ENCODE results near the gene RPL3. TPM values are rescaled to one million over a fixed set of nuclear protein-coding genes. Genes with fewer than 3 reads are reported as not detected.

Gene RPL3
- total RNA-seq, 4 donors from 2014 or later: 2,537 to 3,396 (median 3,080) TPM

DNA sequence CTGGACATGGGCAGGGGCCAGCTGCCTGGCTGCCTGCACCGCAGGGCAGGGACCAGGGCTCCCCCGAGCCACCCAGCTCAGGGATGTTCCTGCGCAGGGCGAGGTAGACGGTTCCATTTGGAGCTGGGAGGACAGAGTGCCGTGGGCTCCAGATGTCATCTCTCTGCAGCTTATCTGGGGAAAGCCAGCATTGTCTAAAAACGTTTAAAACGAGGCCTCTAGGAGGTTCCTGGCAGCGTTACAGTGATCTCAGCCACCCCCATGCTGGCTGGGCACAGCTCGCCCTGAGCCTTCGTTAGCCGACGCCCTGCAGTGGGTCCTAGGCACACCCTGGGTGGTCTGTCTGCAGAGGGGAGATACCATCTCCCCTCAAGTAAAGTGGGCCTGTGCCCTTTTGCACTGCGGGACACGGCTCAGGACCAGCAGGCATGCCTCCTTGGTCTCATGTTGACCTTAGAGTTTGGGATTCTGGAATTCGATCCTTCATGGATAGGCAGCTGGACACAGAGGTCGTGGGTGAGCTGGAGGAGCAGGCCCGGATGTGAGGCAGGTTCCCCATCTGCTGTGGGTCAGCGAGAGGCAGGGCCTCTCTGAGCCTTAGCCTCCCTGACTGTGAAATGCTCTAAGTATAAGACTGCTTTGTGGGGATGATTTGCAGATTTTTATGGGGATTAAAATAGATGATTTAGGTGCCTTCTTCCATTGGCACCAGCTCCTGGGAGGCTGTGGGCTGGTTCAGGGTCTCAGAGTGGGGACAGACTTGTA is 44.5 kb upstream of the RPL3 start:
- Histone ChIP-seq H3K4me1 (peaks cover 69% of the 10 kb centered on the region), H3K27me3 (no peaks in the 10 kb centered on the region), H3K4me3 (no peak overlapping the region), H3K9me3 (no peaks in the 10 kb centered on the region), H3K36me3 (no peaks in the 10 kb centered on the region), H3K27ac (peak overlapping the region; percentile 54)
- DNase-seq (ENCODE audit: low spot score in 2 of 2): no peak
- 34% methylated on average over 12 of the region's 19 CpGs for WGBS
- TF ChIP-seq POLR2A (IDR thresholded peaks at IDR 0.05) (no peak), POLR2AphosphoS5 (IDR thresholded peaks at IDR 0.05) (no peak)

DNA sequence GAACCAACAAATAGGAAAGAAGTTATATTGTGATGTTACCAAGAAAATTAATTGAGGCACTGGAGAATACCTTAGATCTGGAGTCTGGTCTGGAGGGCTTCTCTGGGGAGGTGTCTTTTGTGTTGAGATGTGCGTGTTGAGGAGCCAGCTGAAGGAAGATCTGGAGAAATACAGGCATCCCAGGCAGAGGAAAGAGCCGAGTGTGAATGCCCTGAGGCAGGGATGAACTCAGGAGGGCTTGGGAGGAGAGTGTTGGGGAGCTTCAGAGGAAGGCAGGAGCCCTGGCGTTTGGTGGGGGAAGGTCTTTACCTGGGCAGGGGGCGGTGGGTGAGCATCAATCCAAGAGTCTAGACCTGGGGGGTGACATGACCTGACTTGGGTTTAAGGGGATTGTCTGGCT is 43.5 kb upstream of the RPL3 start:
- peaks cover 74% of the 10 kb centered on the region for H3K4me1 ChIP-seq
- 77% methylated on average over 4 of the region's 4 CpGs for WGBS
- peak overlapping the region; percentile 54 for H3K27ac ChIP-seq
- H3K27me3 ChIP-seq: no peaks in the 10 kb centered on the region
- TF ChIP-seq EP300 (IDR thresholded peaks at IDR 0.05) (no peak), POLR2A (IDR thresholded peaks at IDR 0.05) (no peak), POLR2AphosphoS5 (IDR thresholded peaks at IDR 0.05) (no peak)
- TF ChIP-seq, protein P1, sequence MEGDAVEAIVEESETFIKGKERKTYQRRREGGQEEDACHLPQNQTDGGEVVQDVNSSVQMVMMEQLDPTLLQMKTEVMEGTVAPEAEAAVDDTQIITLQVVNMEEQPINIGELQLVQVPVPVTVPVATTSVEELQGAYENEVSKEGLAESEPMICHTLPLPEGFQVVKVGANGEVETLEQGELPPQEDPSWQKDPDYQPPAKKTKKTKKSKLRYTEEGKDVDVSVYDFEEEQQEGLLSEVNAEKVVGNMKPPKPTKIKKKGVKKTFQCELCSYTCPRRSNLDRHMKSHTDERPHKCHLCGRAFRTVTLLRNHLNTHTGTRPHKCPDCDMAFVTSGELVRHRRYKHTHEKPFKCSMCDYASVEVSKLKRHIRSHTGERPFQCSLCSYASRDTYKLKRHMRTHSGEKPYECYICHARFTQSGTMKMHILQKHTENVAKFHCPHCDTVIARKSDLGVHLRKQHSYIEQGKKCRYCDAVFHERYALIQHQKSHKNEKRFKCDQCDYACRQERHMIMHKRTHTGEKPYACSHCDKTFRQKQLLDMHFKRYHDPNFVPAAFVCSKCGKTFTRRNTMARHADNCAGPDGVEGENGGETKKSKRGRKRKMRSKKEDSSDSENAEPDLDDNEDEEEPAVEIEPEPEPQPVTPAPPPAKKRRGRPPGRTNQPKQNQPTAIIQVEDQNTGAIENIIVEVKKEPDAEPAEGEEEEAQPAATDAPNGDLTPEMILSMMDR (IDR thresholded peaks at IDR 0.05): no peak
- H3K36me3 ChIP-seq: no peaks in the 10 kb centered on the region
- H3K4me3 ChIP-seq: no peak overlapping the region
- no peak for DNase-seq (ENCODE audit: low spot score in 2 of 2)
- H3K9me3 ChIP-seq: no peaks in the 10 kb centered on the region

DNA sequence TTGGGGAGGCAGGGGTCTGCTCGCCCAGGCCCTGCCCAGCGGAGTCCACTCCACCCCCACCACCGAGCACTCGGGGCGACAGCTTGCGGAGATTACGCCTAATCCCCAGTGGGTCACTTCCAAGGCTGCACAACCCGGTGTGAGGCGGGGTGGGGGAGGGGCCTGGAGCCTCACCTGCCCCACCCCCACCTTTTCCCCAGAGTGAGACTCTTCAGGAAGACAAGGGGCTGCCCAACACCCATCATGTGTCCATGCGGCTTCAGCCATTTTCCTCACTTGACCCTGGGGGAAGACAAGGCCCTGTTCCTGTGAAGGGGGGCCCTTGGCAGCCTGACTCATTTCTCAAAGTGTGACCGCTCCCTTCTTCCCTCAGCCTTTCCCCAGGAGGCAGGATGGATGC is 42.8 kb upstream of the RPL3 start:
- no peaks in the 10 kb centered on the region for H3K27me3 ChIP-seq
- peaks cover 74% of the 10 kb centered on the region for H3K4me1 ChIP-seq
- no peak for TF ChIP-seq EP300 (IDR thresholded peaks at IDR 0.05)
- TF ChIP-seq, protein P1 (IDR thresholded peaks at IDR 0.05): no peak
- no peak for TF ChIP-seq POLR2AphosphoS5 (IDR thresholded peaks at IDR 0.05)
- TF ChIP-seq POLR2A (IDR thresholded peaks at IDR 0.05): no peak
- no peak overlapping the region for H3K4me3 ChIP-seq
- no peaks in the 10 kb centered on the region for H3K36me3 ChIP-seq
- no peaks in the 10 kb centered on the region for H3K9me3 ChIP-seq
- WGBS: 64% methylated on average over 8 of the region's 11 CpGs
- no peak for DNase-seq (ENCODE audit: low spot score in 2 of 2)
- H3K27ac ChIP-seq: peak overlapping the region; percentile 5

DNA sequence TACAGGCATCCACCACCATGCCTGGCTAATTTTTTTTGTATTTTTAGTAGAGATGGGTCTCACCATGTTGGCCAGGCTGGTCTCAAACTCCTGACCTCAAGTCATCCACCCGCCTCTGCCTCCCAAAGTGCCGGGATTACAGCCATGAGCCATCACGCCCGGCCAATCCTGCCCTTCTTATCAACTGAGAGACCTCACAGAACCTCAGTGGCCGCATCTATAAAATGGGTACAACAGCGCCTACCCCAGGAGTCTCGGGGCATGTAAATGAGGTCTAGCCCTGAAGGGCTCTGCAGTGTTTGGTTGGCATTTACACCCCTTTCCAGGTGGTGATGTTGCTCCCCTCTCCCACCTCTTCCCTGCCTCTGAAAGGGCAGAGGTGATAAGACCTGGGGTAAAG is 42.1 kb upstream of the RPL3 start:
- H3K4me3 ChIP-seq: no peak overlapping the region
- no peaks in the 10 kb centered on the region for H3K36me3 ChIP-seq
- no peak for TF ChIP-seq POLR2A (IDR thresholded peaks at IDR 0.05)
- no peak for TF ChIP-seq POLR2AphosphoS5 (IDR thresholded peaks at IDR 0.05)
- TF ChIP-seq EP300 (IDR thresholded peaks at IDR 0.05): no peak
- TF ChIP-seq, protein P1 (IDR thresholded peaks at IDR 0.05): no peak
- H3K4me1 ChIP-seq: peaks cover 76% of the 10 kb centered on the region
- no peak for DNase-seq (ENCODE audit: low spot score in 2 of 2)
- no peak overlapping the region for H3K27ac ChIP-seq
- no peaks in the 10 kb centered on the region for H3K27me3 ChIP-seq
- 84% methylated on average over 7 of the region's 7 CpGs for WGBS
- H3K9me3 ChIP-seq: no peaks in the 10 kb centered on the region

DNA sequence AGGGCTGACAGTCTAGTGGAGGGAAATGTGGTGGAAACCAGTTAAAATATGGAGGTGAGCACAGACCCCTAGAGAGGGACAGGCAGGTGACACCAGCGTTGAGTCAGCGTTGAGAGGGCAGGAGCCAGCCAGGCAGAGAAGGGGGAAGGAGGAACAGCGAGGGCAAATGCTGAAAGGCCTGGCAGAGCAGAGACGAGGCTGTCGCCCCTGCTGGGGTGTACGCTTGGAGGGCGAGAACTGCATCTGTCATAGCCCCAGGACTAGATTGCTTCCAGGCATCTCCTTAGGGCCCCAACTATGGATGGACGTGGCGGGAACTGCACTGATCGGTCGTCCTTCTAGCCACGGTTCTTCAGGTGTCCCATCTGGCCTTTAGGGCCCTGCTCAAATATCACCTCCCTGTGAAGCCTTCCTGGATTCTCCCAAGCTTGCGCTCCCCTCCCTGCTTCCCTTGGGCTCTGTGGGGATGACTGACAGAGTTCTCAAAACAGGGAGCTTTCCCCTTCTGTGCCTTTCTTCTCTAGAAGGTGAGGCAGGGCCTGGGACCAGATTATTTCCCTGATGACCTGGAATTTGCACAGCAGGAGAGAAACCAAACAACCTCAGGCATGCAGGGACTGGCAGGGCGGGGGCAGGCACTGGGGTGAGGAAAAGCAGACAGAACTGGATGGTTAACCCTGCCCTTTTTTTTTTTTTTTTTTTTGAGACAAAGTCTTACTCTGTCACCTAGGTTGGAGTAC is 41.4 kb upstream of the RPL3 start:
- Histone ChIP-seq H3K4me1 (peaks cover 78% of the 10 kb centered on the region), H3K4me3 (no peak overlapping the region), H3K9me3 (no peaks in the 10 kb centered on the region), H3K27me3 (no peaks in the 10 kb centered on the region), H3K36me3 (no peaks in the 10 kb centered on the region), H3K27ac (peak overlapping the region; percentile 63)
- DNase-seq (ENCODE audit: low spot score in 2 of 2): no peak
- TF ChIP-seq, protein P1 (IDR thresholded peaks at IDR 0.05): no peak
- 59% methylated on average over 13 of the region's 14 CpGs for WGBS
